Gastrocnemius medialis (tissue), 4 donors: ENCODE results near the gene PNMA6F. TPM values are rescaled to one million over a fixed set of nuclear protein-coding genes. Genes with fewer than 3 reads are reported as not detected.

ENCODE experiments used
- ATAC-seq, 2 donors: fragments of 150-250 bp; one replicate each; pipeline ENCODE4 v1.9.1; 2016
- DNase-seq, 2 donors: peaks; one replicate each; pipeline ENCODE4 v3.0.0-alpha.2; 2019
- H3K27ac ChIP-seq, 4 donors: fragments of 200-600 bp; sonication (generic); 1 replicate in 1 of 4; 2 replicates in 3 of 4; pipeline ENCODE4 v1.5.1; 2016 to 2018; ENCODE audit warnings: mild to moderate bottlenecking in 2 of 4, moderate library complexity in 1 of 4
- H3K27me3 ChIP-seq, 3 donors: fragments of 200-600 bp; sonication (generic) in 2 of 3; 1 replicate in 1 of 3; 2 replicates in 2 of 3; pipeline versions ENCODE4 v1.5.1 to v1.6.0; 2016 to 2019; ENCODE audit warnings: mild to moderate bottlenecking in 1 of 3, moderate library complexity in 1 of 3
- H3K36me3 ChIP-seq, 2 donors: fragments of 200-600 bp; sonication (generic) in 1 of 2; one replicate each; pipeline ENCODE4 v1.5.1; 2017 to 2018
- H3K4me1 ChIP-seq, 2 donors: fragments of 200-600 bp; sonication (generic) in 1 of 2; one replicate each; pipeline ENCODE4 v1.5.1; 2016 to 2017; ENCODE audit warnings: mild to moderate bottlenecking in 2 of 2
- H3K4me3 ChIP-seq, 4 donors: fragments of 200-600 bp; sonication (generic) in 3 of 4; 1 replicate in 1 of 4; 2 replicates in 3 of 4; pipeline ENCODE4 v1.5.1; 2016 to 2019; ENCODE audit warnings: mild to moderate bottlenecking in 2 of 4
- H3K9me3 ChIP-seq, 3 donors: fragments of 200-600 bp; sonication (generic) in 2 of 3; 1 replicate in 1 of 3; 2 replicates in 2 of 3; pipeline ENCODE4 v1.5.1; 2016 to 2019
- CTCF ChIP-seq, 5 experiments: fragments of 450-650 bp in 3 of 5; fragments of 200-600 bp in 2 of 5; sonication (generic) in 2 of 5; IDR thresholded peaks in 4 of 5; conservative IDR thresholded peaks in 1 of 5; 1 replicate in 4 of 5; 2 replicates in 1 of 5; pipeline ENCODE4 v1.5.1; 2016 to 2019; ENCODE audit warnings: antibody characterized with exemption in 5 of 5, mild to moderate bottlenecking in 3 of 5, moderate library complexity in 3 of 5
- POLR2A ChIP-seq, 2 donors: fragments of 450-650 bp; IDR thresholded peaks; one replicate each; pipeline ENCODE4 v1.6.1; 2017; ENCODE audit warnings: antibody characterized with exemption in 2 of 2, mild to moderate bottlenecking in 2 of 2, moderate library complexity in 2 of 2
- in situ Hi-C, 4 donors: fragments of 200-750 bp; cut with MboI; loops; one replicate each; pipeline versions ENCODE4 v1.15.0 to v1.8.0; 2017; ENCODE audit warnings: low sequenced_read_pairs in 4 of 4
- intact Hi-C: fragments of 100-400 bp; cut with DNase I; formaldehyde crosslinking; loops from one replicate; pipeline ENCODE4 v1.15.1; 2023; ENCODE audit warnings: low total_unique reads
- total RNA-seq, 4 donors: library from RNA; depleted of rRNA; stranded (reverse); fragments of >200 nt; gene quantifications; one replicate each; pipeline versions ENCODE4 v1.1.0 to v1.2.3, GENCODE V29; 2016

Gene PNMA6F
- total RNA-seq, 4 donors from 2014 or later = not detected

- TF ChIP-seq POLR2A (IDR thresholded peaks at IDR 0.05) (no peak), CTCF (IDR thresholded peaks at IDR 0.05 in 4 of 5, conservative IDR thresholded peaks at IDR 0.05 in 1 of 5) (no peak)
- no peaks in the 10 kb centered on the region for H3K36me3 ChIP-seq
- intact Hi-C loops = no loop called here
- no peak overlapping the region for H3K4me3 ChIP-seq
- no peaks in the 10 kb centered on the region for H3K27me3 ChIP-seq
- H3K27ac ChIP-seq = no peak overlapping the region
- ATAC-seq (no peak), DNase-seq (no peak)
- in situ Hi-C loops = loop anchor here in 1 of 4 donors (25.0 kb wide), 1 partner anchor 377 kb away; no protein-coding TSS in a partner anchor
- no peaks in the 10 kb centered on the region for H3K9me3 ChIP-seq
- H3K4me1 ChIP-seq = peaks cover 0 to 4% of the 10 kb centered on the region in 2 donors
Measured at GRCh38 chrX:153339662-153340061, 18.1 kb upstream of the PNMA6F start.

- H3K36me3 ChIP-seq = no peaks in the 10 kb centered on the region
- no peak for TF ChIP-seq POLR2A (IDR thresholded peaks at IDR 0.05)
- no peak overlapping the region for H3K27ac ChIP-seq
- DNase-seq (no peak), ATAC-seq (no peak)
- H3K27me3 ChIP-seq = no peaks in the 10 kb centered on the region
- in situ Hi-C loops = loop anchor here in 1 of 4 donors (25.0 kb wide), 1 partner anchor 377 kb away; no protein-coding TSS in a partner anchor
- H3K9me3 ChIP-seq = no peaks in the 10 kb centered on the region
- intact Hi-C loops = no loop called here
- no peak overlapping the region for H3K4me3 ChIP-seq
- peaks cover 0 to 4% of the 10 kb centered on the region in 2 donors for H3K4me1 ChIP-seq
Measured at GRCh38 chrX:153338836-153339235, 17.3 kb upstream of the PNMA6F start.

GRCh38 chrX:153336988-153337387, 15.4 kb upstream of the PNMA6F start:
- TF ChIP-seq POLR2A (IDR thresholded peaks at IDR 0.05) = no peak
- TF ChIP-seq CTCF (IDR thresholded peaks at IDR 0.05 in 4 of 5, conservative IDR thresholded peaks at IDR 0.05 in 1 of 5) = no peak
- no peak for ATAC-seq

GRCh38 chrX:153336121-153336894, 14.7 kb upstream of the PNMA6F start:
- Histone ChIP-seq H3K36me3 (no peaks in the 10 kb centered on the region), H3K4me1 (peaks cover 0 to 4% of the 10 kb centered on the region in 2 donors), H3K4me3 (no peak overlapping the region), H3K27ac (no peak overlapping the region), H3K27me3 (no peaks in the 10 kb centered on the region), H3K9me3 (no peaks in the 10 kb centered on the region)
- DNase-seq = no peak
- no peak for ATAC-seq
- intact Hi-C loops = no loop called here
- in situ Hi-C loops = loop anchor here in 1 of 4 donors (25.0 kb wide), 1 partner anchor 374 kb away; no protein-coding TSS in a partner anchor
- TF ChIP-seq CTCF (IDR thresholded peaks at IDR 0.05 in 4 of 5, conservative IDR thresholded peaks at IDR 0.05 in 1 of 5) (no peak), POLR2A (IDR thresholded peaks at IDR 0.05) (no peak)

More at GRCh38 chrX:153336988-153337387, 15.4 kb upstream of the PNMA6F start:
- intact Hi-C loops (no loop called here), in situ Hi-C loops (loop anchor here in 1 of 4 donors (25.0 kb wide), 1 partner anchor 375 kb away; no protein-coding TSS in a partner anchor)
- Histone ChIP-seq H3K36me3 (no peaks in the 10 kb centered on the region), H3K27ac (no peak overlapping the region), H3K4me3 (no peak overlapping the region), H3K27me3 (no peaks in the 10 kb centered on the region), H3K4me1 (peaks cover 0 to 4% of the 10 kb centered on the region in 2 donors), H3K9me3 (no peaks in the 10 kb centered on the region)
- no peak for DNase-seq

- intact Hi-C loops = no loop called here
- in situ Hi-C loops = loop anchor here in 1 of 4 donors (25.0 kb wide), 1 partner anchor 372 kb away; no protein-coding TSS in a partner anchor
- TF ChIP-seq CTCF (IDR thresholded peaks at IDR 0.05 in 4 of 5, conservative IDR thresholded peaks at IDR 0.05 in 1 of 5) (no peak), POLR2A (IDR thresholded peaks at IDR 0.05) (no peak)
- Histone ChIP-seq H3K27me3 (no peaks in the 10 kb centered on the region), H3K4me3 (peak overlapping the region; percentile 60 to 74 (median 66)), H3K36me3 (no peaks in the 10 kb centered on the region), H3K9me3 (no peaks in the 10 kb centered on the region), H3K4me1 (peaks cover 0 to 4% of the 10 kb centered on the region in 2 donors), H3K27ac (peak overlapping the region; percentile 62 to 71 (median 64))
- DNase-seq (no peak), ATAC-seq (no peak)
Measured at GRCh38 chrX:153334654-153335295, 13.2 kb upstream of the PNMA6F start.
